HG02943 (cell line): Measurements from ENCODE around the gene AP1M1.

ENCODE experiments used
- ATAC-seq: cut with Tn5 transposase; IDR thresholded peaks from one replicate; pipeline ENCODE4 v1.9.1; 2021; ENCODE audit warnings: mild to moderate bottlenecking, low read depth, moderate library complexity; ENCODE audit not compliant: unreplicated experiment

AP1M1 gene

DNA sequence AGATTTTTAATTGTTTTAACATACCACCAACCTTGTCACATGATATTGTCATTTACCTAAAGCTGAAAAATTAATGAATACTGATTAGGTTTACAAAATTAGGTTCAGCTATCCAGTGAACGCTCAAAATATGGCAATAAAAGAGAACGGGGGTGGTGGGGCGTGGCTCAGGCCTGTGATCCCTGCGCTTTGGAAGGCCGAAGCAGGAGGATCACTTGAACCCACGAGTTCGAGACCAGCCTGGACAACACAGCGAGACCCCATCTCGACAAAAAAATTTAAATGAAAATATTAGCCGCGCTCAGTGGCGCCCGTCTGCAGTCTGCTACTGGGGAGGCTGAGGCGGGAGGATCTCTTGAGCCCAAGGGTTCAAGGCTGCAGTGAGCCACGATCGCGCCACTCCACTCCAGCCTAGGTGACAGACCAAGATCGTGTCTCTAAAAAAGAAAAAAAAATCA is 13.0 kb upstream of the AP1M1 start:
- no peak for ATAC-seq

DNA sequence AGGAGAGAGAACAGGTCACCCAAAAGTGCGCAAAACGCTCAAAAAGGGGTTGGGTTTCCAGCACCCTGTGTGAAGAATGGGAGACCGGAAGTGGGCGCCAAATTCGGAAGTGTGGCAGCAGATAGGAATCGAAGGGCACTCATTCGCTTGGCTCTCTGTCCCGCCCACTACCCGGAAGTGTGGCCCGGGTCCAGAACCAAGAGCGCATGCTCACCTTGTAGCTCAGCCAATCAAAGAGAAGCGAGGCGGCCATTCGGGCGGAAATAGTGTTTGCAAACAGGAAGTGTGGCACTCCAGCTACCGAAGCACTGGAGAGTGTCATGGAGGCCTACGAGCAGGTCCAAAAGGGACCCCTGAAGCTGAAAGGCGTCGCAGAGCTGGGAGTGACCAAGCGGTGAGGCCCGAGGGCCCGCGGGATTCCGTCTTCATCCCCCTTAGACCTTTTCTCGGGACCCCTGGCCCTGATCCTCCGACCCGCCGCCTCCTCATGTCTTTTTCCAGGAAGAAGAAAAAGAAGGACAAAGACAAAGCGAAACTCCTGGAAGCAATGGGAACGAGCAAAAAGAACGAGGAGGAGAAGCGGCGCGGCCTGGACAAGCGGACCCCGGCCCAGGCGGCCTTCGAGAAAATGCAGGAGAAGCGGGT is 12.5 kb upstream of the AP1M1 start, which contains the start of gene FAM32A:
Gene FAM32A, plus strand, starts transcription at position 288 of the 645 bp plus-strand sequence. Its CDS starts 33 bp downstream, at position 321.
- ATAC-seq: peak; percentile 77

DNA sequence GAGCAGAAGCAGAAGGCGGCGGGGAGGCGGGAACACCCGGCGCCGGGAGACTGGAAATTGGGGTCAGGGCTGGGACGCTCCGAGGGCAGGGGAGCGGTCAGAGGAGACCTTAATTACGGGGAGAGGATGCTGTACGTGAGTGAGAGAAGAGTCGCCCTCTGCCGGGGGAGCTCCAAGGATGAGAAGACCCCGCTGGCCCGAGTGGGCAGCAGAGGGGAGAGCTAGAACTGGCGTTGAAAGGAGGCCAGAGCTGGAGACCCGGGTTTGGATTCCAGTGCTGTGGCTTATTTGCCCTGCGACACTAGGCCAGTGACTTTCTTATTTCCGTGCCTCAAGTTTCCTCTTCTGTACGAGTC is 12.0 kb upstream of the AP1M1 start:
- peak; percentile 2 for ATAC-seq

DNA sequence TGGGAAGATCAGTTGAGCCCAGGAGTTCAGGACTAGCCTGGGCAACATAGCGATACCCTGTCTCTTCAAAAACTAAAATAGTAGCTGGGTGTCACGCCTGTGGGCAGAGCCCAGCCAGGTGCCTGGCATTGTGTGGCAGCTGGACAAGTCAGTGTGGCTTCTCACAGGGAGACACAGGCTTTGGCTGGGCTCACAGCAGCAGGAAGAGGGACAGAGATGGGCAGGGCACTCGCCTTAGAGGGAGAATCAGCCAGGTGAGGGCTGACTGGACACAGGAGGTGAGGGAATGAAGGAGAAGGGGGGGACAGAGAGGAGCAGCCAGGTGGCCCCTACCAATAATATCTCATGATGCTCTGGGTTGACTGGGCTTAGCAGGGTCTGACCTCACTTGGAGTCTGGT is 9.2 kb upstream of the AP1M1 start:
- no peak for ATAC-seq

DNA sequence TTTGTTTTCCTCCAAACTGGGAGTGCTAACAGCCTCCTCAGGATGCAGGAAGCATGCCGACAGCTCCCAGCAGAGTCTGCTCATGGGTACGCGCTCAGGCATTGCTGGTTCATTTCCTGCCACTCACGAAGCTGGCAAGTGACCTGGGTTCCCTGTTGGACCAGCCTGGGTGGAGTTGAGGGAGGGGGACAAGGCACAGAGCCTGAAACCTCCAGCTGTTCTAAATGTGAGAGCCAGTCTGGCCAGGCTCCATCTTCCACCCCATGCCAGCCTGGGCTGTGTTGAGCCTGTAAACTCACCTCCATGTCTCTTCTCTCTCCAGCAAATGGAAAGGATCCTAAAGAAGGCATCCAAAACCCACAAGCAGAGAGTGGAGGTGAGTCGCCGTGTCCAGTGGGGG is 7.5 kb upstream of the AP1M1 start:
- ATAC-seq: no peak

DNA sequence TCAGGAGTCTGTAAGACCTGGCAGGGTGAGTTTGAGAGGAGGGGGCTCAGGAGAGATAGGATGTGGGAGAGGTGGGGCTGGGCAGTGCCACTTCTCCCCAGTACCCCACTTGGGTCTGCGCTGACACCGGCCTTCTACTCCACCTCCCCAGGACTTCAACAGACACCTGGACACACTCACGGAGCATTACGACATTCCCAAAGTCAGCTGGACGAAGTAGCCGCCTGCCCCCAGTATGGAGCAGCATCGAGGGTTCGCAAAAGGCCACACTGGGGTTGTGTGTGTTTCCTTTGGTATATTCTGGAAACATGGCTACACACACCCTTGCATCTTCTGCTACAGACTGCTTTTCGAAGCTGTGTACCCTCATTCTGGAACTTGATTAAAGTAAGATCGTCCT is 7.0 kb upstream of the AP1M1 start:
- ATAC-seq: no peak

DNA sequence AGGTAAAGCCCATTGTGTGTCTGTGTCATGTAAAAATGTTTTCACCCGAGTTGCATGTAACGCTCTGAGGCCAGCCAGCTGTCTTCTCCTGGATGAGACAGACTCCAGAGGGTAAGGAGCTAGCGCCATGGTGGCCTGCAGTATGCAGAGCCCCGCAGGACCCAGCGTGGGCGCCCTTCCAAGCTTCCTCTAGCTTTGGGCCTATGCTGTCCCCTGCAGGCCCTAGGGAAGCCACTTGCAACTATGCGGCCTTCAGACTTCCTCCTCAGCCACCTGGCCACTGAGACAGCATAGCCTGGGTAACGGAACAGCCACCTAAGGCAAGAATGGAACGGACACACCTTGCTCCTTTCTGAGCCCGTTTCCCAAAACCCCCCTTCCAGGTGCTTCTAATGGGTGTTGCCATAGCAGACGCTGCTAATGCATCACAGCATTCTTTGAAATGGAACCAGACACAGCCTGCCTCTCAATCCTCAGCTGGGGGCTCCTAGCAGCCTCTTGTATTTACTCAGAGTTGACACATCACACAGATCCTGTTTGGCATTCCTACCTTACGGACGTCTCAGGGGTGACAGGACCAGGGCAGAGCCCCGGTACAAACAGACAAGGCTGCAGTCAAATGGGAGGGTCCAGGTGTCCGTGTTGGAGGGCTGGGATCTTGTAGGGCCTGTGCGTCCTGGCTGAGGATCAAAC is 6.3 kb upstream of the AP1M1 start:
- ATAC-seq: no peak

DNA sequence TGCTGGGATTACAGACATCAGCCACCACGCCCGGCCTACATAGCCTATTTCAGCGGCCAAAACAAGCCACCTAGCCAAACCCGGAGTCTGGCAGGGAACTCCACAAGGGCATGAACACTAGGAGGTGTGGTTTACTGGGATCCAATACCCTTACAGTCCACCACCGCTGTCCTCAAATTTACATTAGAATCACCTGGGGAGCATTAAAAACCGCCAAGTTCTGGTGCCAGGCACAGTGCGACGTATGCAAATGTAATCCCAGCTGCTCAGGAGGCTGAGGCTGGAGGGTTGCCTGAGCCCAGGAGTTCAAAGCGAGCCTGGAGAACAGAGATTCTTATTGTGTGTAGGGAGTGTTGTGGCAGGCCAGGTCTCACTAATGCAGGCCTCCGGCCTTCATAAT is 4.2 kb upstream of the AP1M1 start:
- ATAC-seq: no peak

DNA sequence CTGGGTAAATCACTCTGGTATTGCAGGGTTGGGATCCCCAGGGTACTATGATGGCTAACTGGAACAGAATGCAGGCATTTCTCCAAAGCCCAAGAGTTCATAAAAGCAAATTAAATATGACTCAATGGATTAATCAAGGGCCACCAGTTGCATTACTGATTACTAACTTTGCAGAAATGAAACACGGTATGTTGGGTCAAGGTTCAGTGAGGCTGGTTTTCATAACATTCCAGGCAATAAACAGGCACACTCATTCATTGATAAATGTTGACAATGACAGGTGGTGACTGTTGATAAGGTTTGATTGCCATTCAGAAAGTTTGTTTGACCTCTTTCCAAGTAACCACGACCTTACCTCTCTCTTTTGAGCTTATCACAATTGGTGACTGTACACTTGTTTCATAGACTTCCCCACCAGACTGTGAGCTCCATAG is 506 bp upstream of the AP1M1 start:
- no peak for ATAC-seq

DNA sequence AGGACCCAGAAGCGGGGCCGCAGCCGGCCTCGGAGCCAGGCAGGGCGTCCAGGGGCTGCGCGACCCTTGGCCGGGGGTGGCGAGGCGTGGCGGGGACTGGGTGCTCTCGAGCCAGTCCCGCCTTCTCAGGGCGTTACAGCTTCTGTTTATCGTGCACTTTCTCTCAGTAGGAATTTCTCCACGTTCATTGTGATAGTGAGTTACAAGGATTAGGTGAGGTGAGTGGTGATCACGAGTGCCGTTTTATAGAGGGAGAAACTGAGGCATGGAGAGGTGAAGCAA is 600 bp downstream of the AP1M1 start:
- no peak for ATAC-seq

DNA sequence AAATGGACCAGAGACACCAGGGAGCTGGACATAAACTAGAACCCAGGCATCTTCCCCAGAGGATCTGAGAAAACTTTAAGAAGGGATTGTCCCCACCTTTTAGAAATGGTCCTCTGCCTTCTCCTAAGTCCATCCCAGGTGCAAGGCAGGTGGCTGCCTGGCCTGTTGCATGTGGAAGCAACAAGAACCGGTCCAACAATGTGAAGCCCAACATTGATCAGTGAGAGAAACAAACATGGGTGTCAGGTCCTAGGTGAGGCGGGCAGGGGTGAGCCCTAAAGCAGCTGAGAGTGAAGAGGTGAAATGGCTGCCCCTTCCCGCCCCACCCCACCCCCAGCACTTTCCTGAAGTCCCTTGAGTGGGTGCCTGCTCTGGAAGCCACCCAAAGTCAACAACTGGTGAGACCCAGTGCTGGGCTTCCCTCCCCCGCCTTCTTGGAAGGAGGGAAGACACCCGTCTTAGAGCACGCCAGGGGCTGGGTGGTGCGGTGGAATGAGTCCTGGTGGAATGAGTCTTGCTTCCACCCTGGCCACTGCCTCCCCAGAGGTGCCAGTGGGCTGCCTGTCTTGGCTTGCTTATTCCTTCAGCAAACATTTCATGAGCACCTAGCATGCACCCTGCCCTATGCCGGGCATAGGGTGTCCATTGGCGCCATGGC is 1.7 kb downstream of the AP1M1 start:
- no peak for ATAC-seq

DNA sequence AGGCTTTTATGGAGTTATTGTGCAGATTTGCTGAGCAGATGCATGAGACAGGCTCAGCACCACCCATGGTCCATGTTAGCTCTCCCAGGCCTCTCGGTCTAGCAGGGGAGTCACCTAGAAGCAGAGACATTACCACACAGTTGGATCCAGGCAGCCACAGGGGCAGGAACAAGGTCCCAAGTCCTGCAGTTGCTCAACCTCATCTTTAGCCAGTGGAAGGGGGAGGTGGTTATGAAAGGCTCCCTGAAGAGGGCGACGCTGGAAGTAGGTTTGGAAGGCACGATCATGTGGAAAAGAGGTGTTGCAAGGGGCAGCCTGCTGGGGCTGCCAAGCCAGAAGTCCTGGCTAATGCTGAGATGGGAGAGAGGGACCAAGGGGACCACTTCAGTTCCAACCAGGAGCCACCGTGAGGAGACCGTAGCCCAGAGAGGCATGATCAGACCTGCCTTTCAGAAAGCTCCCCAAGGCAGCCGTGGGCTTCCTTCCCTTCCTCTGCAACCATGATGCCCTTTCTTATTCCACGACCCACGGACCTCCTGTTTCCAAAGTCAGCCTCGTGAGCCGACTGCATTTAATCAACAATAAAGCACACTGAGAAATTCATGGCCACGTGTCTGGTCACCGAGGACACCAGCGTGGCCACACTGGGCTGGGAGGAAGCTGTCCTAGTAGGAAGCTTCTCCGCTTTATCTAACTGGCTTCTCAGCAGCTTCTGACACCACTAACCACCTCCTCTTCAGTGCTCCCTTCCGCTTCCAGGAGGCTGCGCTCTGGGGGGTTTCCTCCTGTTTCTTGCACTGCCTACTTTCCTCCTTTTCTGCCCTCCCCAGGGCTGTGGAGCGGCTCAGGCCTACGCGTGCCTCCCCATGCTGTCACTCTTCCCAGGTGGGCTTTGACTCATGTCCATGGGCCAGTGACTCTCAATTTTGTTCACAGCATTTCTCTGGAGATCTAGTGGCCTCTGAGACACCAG is 2.6 kb downstream of the AP1M1 start:
- no peak for ATAC-seq

DNA sequence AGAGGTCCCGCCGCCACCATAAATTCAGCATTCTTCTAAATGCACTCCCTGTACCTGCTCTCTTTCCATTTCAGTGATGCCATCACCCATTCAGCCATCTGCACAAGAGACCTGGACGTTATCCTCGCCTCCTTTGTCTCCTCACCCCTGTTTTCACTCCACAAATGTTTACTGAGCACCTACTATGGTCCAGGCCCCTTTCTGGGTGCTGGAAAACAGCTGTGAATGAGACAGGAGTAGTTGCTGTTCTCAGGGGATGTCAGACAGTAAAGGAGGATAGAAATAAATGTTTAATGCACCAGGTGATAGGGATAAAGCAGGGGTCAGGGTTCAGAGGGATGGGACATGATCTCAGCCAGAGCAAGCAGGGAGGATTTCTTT is 3.3 kb downstream of the AP1M1 start:
- ATAC-seq: no peak

DNA sequence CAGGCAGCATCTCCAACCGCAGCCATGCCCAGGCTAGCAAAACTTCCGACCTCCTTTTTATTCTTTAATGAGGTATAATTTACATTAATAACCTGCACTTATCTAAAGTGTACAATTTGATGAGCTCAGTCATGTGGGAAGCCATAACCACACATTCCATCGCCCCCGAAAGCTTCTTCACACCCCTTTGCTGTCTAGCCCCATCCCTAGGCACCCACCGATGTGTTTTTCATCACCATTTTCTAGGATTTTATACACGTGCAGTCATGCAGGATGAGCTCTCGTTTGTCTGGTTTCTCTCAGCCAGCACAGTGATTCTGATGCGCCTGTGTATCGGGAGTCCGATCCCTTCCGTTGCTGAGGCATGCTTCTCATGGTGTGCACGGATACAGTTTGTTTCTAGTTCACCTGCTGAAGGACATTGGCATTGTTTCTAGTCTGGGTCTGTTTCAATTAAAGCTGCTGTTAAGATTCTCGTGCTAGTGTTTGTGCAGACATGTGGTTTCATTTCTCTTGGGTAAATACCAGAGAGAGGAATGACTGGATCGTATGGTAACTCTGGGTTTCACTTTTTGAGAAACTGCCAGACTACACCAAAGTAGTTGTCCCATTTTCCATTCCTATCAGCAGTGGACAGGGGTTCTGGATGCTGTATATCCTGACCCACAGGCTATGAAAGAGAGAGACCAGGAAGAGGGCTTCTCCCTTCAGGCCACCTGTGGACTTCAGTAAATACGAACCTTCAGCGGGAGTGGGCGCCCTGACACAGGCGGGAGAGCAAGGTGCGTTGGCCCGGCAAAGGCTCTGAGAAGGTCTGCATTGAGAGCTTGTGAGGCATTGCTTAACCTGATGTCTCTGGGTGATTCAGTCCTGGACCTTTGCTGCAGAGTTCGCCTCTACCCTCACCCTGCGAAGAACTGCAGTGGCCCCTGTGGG is 4.9 kb downstream of the AP1M1 start:
- no peak for ATAC-seq

DNA sequence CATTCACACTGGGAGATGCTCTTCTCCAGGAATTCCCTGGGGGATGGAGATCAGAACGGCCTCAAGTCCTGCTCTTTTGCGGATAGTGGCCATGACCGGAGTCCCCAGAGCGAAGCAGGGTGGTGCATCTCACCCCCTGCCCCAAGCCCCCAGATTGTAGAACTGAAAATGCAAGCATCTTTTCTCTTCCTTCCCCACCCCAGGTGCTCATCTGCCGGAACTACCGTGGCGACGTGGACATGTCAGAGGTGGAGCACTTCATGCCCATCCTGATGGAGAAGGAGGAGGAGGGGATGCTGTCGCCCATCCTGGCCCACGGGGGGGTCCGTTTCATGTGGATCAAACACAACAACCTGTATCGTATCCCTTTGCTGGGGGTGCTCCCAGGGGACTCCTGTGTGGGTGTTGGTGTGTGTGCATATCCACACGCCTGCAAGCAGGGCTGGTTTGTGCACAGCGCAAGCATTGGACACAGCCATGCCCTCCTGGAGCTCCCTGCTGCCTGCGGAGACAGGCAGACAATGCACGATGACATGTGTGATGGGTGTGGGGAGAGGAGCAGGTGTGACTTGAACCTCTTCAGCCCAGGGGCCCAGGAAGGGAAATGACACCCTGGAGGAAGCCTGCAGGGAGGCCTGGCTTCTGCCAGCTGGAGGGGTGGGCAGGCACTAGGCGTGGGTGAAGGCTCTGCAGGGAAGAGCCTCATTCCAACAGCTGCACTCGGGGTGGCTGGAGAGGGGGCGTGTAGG is 5.7 kb downstream of the AP1M1 start:
- ATAC-seq: no peak

DNA sequence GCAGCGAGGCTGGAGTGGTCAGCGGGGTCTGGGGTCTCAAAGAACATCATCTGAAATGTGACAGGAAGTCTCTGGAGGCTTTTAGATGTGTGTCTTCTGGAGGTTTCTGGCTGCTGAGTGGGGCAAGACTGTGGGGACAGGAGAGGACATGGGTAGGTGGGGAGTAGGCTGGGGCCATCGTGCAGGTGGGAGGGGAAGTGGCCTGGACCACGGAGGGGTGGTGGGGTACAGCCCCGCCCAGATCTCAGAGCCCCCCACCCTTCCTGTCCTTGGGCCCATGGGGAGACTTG is 6.2 kb downstream of the AP1M1 start:
- no peak for ATAC-seq

DNA sequence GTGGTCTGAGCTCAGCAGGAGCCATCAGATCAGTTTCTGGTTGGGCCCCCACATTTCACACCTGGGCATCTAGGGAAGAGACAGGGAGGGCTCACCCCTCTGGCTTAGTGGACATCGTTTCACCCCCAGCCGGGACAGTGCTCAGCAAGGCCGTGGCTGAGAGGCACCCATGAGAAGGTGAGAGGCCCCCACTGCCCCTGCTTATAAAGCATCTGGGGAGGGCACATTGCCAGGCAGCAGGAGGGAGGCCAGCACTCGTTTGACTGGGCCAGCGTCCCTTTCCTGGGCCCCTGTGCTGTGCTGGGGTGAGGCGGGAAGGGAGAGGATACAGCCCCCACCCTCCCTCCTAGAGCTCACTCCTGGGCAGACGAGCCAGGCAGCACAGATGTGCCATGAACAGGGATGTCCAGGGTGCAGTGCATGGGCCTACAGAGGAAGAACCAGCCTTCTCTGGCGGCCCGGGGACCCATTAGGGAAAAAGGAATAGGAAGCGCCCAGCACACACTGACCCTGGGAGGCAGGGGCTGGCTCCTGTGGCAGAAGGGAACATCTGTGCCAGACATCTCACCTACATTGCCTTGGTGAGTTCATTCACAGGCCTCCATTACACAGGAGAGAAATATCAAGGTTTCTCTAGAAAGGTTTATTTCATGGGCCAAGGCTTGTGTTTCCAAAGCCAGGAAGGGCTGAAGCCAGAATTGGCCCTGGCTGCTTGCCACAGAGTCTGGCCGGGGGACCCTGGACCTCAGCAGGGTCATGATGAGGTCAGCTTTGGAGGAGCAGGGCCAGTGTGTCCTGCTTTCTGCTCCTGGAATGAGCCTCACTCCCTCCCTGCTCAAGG is 7.7 kb downstream of the AP1M1 start:
- ATAC-seq: no peak

DNA sequence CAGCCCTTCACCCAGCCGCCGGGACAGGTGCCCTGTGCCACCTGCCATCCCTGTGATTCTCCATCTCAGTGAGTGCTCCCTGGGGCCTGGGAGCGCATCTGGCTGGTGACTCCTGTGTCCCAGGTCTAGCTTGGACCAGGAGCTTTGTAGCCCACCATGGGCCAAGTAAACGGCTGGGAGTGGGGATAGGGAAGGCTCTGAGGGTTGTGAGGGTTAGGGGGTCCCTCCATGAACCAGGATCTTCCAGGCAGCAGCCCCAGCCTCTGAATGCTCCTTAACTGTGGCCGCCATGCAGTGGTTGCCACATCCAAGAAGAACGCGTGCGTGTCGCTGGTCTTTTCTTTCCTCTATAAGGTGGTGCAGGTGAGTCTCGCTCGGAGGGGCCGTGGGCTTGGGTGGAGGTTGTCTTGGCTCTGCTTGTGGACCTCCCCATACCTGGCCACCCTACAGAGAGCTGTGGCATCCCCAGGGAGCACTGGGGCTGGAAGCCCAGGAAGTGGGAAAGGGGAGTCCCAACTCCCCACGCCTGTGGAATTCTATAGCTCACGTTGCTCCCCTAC is 8.4 kb downstream of the AP1M1 start:
- ATAC-seq: no peak
